Fibroblast of the aortic adventitia (primary cell): Measurements from ENCODE around the gene LAMA3. TPM values are rescaled to one million over a fixed set of nuclear protein-coding genes. Genes with fewer than 3 reads are reported as not detected.
"Not testable (repeated sequence)": the region's sequence is repeated elsewhere in the genome, so short reads cannot be mapped to it uniquely, and the experiment has no call there.

ENCODE experiments used
- DNase-seq: peaks from one replicate; pipeline ENCODE4 v3.0.0-alpha.2; 2010; ENCODE audit warnings: low read depth
- H3K4me3 ChIP-seq: 2 replicates; pipeline ENCODE4 v1.5.1; 2011; ENCODE audit warnings: low read depth, mild to moderate bottlenecking, control low read depth, low read length, moderate library complexity
- CTCF ChIP-seq: IDR thresholded peaks from 2 replicates; pipeline ENCODE4 v1.5.1; 2011; ENCODE audit warnings: mild to moderate bottlenecking, low read length, control low read depth, inconsistent platforms; ENCODE audit not compliant: insufficient read depth
- total RNA-seq: library from RNA; depleted of rRNA; stranded (reverse); fragments of >200 nt; gene quantifications from 2 replicates; pipeline ENCODE4 v1.2.3, GENCODE V29; 2012; ENCODE audit warnings: low replicate concordance

LAMA3 gene
- total RNA-seq, 1 donor: 15.7 TPM

- no peak overlapping the region for H3K4me3 ChIP-seq
- no peak for DNase-seq
- no peak for TF ChIP-seq CTCF
These were observed 44.6 kb downstream of the LAMA3 start for GRCh38 chr18:23733895-23734294.

- no peak overlapping the region for H3K4me3 ChIP-seq
- no peak for TF ChIP-seq CTCF
- peak; percentile 60 for DNase-seq
These were observed 45.8 kb downstream of the LAMA3 start for GRCh38 chr18:23735021-23735464.

DNA sequence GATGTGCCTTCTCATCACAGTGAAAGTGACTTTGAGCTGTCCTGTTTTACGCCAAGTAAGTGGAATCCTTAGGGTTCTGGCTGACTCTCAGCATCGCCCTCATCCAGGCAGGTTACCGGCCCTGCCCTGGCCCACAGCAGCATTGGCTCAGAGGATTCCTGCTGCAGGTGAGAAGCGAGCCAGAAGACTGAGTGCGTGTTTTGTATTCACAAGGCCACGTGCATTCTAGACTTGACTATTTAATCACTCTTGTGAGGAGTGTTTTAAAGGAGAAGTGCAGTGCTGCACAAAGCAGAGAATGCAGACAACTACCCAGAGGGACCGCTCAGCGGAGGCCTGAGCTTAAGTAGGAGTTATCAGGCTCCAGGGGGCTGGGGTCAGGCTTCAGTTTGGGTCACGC lies 48.3 kb downstream of the LAMA3 start:
- no peak overlapping the region for H3K4me3 ChIP-seq
- no peak for DNase-seq
- TF ChIP-seq CTCF: no peak

- H3K4me3 ChIP-seq: no peak overlapping the region
- no peak for DNase-seq
- TF ChIP-seq CTCF: no peak
These were observed 48.9 kb downstream of the LAMA3 start for GRCh38 chr18:23738151-23738550.

DNA sequence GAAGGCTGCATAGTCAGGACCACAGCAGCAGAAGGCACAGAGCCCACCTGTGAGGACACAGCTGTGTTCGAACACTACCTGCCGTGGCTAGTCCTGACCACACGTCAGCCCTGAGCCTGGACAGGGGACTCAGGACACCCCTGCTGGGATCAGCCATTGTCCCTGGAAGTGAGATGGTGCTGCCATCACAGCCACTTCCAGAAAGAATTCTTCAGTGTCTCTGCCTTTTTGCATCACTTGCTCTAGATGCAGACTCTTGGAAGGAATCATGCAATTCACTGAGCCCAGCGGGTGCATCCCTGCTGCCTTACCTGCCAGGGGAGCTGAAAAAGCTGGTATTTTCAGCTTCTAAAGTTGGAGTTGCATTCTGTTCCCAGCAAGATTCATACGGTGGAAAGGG lies 49.3 kb downstream of the LAMA3 start:
- DNase-seq: no peak
- no peak for TF ChIP-seq CTCF
- H3K4me3 ChIP-seq: no peak overlapping the region

GRCh38 chr18:23740105-23740830 lies 51.0 kb downstream of the LAMA3 start:
- H3K4me3 ChIP-seq: no peak overlapping the region
- peak; percentile 78 for DNase-seq
- TF ChIP-seq CTCF: no peak

DNA sequence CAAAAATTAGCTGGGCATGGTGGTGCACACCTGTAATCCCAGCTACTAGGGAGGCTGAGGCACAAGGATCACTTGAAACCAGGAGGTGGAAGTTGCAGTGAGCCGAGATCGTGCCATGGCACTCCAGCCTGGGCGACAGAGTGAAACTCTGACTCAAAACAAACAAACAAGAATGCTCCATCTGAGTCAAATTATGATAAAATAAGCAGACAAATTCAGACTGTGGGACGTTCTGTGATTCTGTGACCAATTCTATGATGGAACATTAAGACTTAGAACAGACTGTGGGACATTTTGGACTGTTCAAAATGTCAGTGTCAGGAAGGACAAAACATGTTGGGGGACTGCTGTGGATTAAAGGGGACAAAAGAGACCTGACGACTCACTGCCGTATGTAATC lies 52.7 kb downstream of the LAMA3 start:
- H3K4me3 ChIP-seq, DNase-seq: not testable (repeated sequence)
